HepG2 (cell line): ENCODE measurements around the gene LUZP1. TPM values are rescaled to one million over a fixed set of nuclear protein-coding genes. Genes with fewer than 3 reads are reported as not detected.
A peak's percentile ranks its signal among the peaks of the same experiment; 100 is the strongest.

Experiments used
- AHDC1 ChIP-seq: sonication (generic); formaldehyde crosslinking; IDR thresholded peaks from 2 replicates; pipeline ENCODE4 v1.5.1; 2020; ENCODE audit warnings: mild to moderate bottlenecking, missing genetic modification reagents, borderline replicate concordance
- ARID5B ChIP-seq: IDR thresholded peaks from 2 replicates; pipeline ENCODE4 v1.4.0; 2020; ENCODE audit warnings: mild to moderate bottlenecking, missing genetic modification reagents
- BCLAF1 ChIP-seq: fragments of 450-650 bp; IDR thresholded peaks from 2 replicates; pipeline ENCODE4 v1.6.1; 2017; ENCODE audit warnings: mild to moderate bottlenecking
- EEA1 ChIP-seq: sonication (generic); formaldehyde crosslinking; IDR thresholded peaks from 2 replicates; pipeline ENCODE4 v1.5.1; 2020; ENCODE audit warnings: mild to moderate bottlenecking, missing genetic modification reagents, borderline replicate concordance
- EP300 ChIP-seq, 3 experiments: sonication (generic) in 1 of 3; formaldehyde crosslinking in 1 of 3; IDR thresholded peaks; 2 replicates each; pipeline versions ENCODE4 v1.5.1 to v1.6.1; 2011 to 2020; ENCODE audit warnings: low read depth in 2 of 3, low read length in 2 of 3, borderline replicate concordance in 1 of 3, improper control_type of control experiment in 1 of 3, mild to moderate bottlenecking in 1 of 3, missing genetic modification reagents in 1 of 3, moderate library complexity in 1 of 3
- FOXK2 ChIP-seq: fragments of 450-650 bp; IDR thresholded peaks from 2 replicates; pipeline ENCODE4 v1.6.1; 2016
- JUNB ChIP-seq: sonication (generic); formaldehyde crosslinking; IDR thresholded peaks from 2 replicates; pipeline ENCODE4 v1.8.0; 2022; ENCODE audit warnings: missing genetic modification reagents, mild to moderate bottlenecking, borderline replicate concordance
- LCORL ChIP-seq, 2 experiments: fragments of 450-650 bp in 1 of 2; sonication (generic) in 1 of 2; formaldehyde crosslinking in 1 of 2; IDR thresholded peaks; 2 replicates each; pipeline versions ENCODE4 v1.5.0 to v1.6.1; 2017 to 2020; ENCODE audit warnings: antibody characterized with exemption in 1 of 2, missing genetic modification reagents in 1 of 2
- MXD4 ChIP-seq: IDR thresholded peaks from 2 replicates; pipeline ENCODE4 v1.6.1; 2016; ENCODE audit warnings: mild to moderate bottlenecking, missing biosample characterization, missing genetic modification reagents
- NCOA1 ChIP-seq: sonication (generic); formaldehyde crosslinking; IDR thresholded peaks from 2 replicates; pipeline ENCODE4 v1.9.0; 2021; ENCODE audit warnings: missing genetic modification reagents
- NR2F1 ChIP-seq, 2 experiments: fragments of 450-650 bp in 1 of 2; formaldehyde crosslinking in 1 of 2; IDR thresholded peaks; 2 replicates each; pipeline versions ENCODE4 v1.5.0 to v1.6.1; 2016 to 2020; ENCODE audit warnings: mild to moderate bottlenecking in 1 of 2, missing compliant biosample characterization in 1 of 2, missing genetic modification reagents in 1 of 2, moderate library complexity in 1 of 2
- RBM39 ChIP-seq: fragments of 200-400 bp; formaldehyde crosslinking; IDR thresholded peaks from one replicate; pipeline ENCODE4 v1.6.1; 2018; ENCODE audit warnings: antibody characterized with exemption, mild to moderate bottlenecking, low read depth, low read length; ENCODE audit not compliant: poor library complexity, severe bottlenecking
- RFX1 ChIP-seq: fragments of 450-650 bp; IDR thresholded peaks from 2 replicates; pipeline ENCODE4 v1.6.1; 2017
- ZBTB20 ChIP-seq: sonication (generic); formaldehyde crosslinking; IDR thresholded peaks from 2 replicates; pipeline ENCODE4 v1.8.1; 2023; ENCODE audit warnings: missing genetic modification reagents, low read depth, mild to moderate bottlenecking, borderline replicate concordance
- ZFP36 ChIP-seq: fragments of 150-350 bp; IDR thresholded peaks from 2 replicates; pipeline ENCODE4 v1.6.1; 2018; ENCODE audit warnings: borderline replicate concordance, low read length, low read depth; ENCODE audit not compliant: partially characterized antibody
- ZNF567 ChIP-seq: sonication (generic); formaldehyde crosslinking; IDR thresholded peaks from 2 replicates; pipeline ENCODE4 v1.8.1; 2023; ENCODE audit warnings: mild to moderate bottlenecking, missing genetic modification reagents, borderline replicate concordance
- ZNF749 ChIP-seq: sonication (generic); formaldehyde crosslinking; IDR thresholded peaks from 2 replicates; pipeline ENCODE4 v1.8.0; 2022; ENCODE audit warnings: mild to moderate bottlenecking, missing genetic modification reagents, moderate library complexity, borderline replicate concordance
- polyA plus RNA-seq, 8 experiments: library from polyadenylated mRNA; depleted of rRNA in 3 of 8; stranded (reverse) in 7 of 8; unstranded in 1 of 8; fragments of >200 nt; fragmentation: Illumina TruSeq in 4 of 8; extraction: Trizol in 4 of 8; gene quantifications; 2 replicates each; pipeline versions ENCODE4 v1.2.1 to v1.2.3, GENCODE V29; 2011 to 2016; ENCODE audit warnings: low read depth in 4 of 8, missing spikeins in 1 of 8, mixed read lengths in 1 of 8; ENCODE audit not compliant: insufficient read depth in 1 of 8
- total RNA-seq, 5 experiments: library from RNA; depleted of rRNA; stranded (reverse); fragments of >200 nt; fragmentation: Illumina TruSeq; extraction: Trizol; gene quantifications; 2 replicates each; pipeline ENCODE4 v1.2.3, GENCODE V29; 2016; ENCODE audit warnings: low read depth in 1 of 5

LUZP1 gene
- total and polyA plus RNA-seq, 2 of the 13 experiments (the other 11 are each of a cell fraction or from before 2014, with no cell fraction given): 6.9 to 12.7 TPM

- TF ChIP-seq EP300 (IDR thresholded peaks at IDR 0.05; ENCODE audit: low read depth in 2 of 2, low read length in 2 of 2) (peak in 1 of 2 experiments; percentile 18; a peak in 1 of 4 replicates), EP300 (CRISPR knock-in tag; IDR thresholded peaks at IDR 0.05; ENCODE audit: borderline replicate concordance) (no peak), EEA1 (CRISPR knock-in tag) (no peak), ZNF567 (no peak), LCORL (IDR thresholded peaks at IDR 0.05) (no peak), LCORL (CRISPR knock-in tag; IDR thresholded peaks at IDR 0.05) (0 out of 2 replicates have a peak, but pooled peaks have one; percentile 20), AHDC1 (peak; percentile 77; the same call in 1 of the 2 replicates), JUNB (CRISPR knock-in tag) (no peak), RBM39 (no peak), RFX1 (no peak), NCOA1 (CRISPR knock-in tag) (no peak), ARID5B (CRISPR knock-in tag) (peak; percentile 73), MXD4 (no peak), ZBTB20 (CRISPR knock-in tag) (peak; percentile 79; the same call in 1 of the 2 replicates), NR2F1 (CRISPR knock-in tag; IDR thresholded peaks at IDR 0.05) (no peak), BCLAF1 (no peak), ZFP36 (no peak), ZNF749 (CRISPR knock-in tag) (no peak), FOXK2 (no peak)
These were observed 19.5 kb downstream of the LUZP1 start (continued) for GRCh38 chr1:23149114-23149513.
